Liver (tissue), 9 donors: ENCODE data around the gene LPP. TPM values are rescaled to one million over a fixed set of nuclear protein-coding genes. Genes with fewer than 3 reads are reported as not detected.

ENCODE experiments used
- DNase-seq: peaks from one replicate; pipeline ENCODE4 v3.0.0-alpha.2; 2017; ENCODE audit warnings: low spot score
- H3K27ac ChIP-seq, 2 donors: one replicate each; pipeline ENCODE4 v1.7.0; 2013; ENCODE audit warnings: inconsistent platforms in 2 of 2, low read length in 2 of 2, control low read depth in 1 of 2, low read depth in 1 of 2, mild to moderate bottlenecking in 1 of 2
- H3K27me3 ChIP-seq, 4 donors: one replicate each; pipeline versions ENCODE4 v1.6.1 to v1.7.0; 2013; ENCODE audit warnings: low read length in 3 of 4, inconsistent platforms in 1 of 4, mild to moderate bottlenecking in 1 of 4, moderate library complexity in 1 of 4; ENCODE audit not compliant: control insufficient read depth in 4 of 4, insufficient read depth in 4 of 4
- H3K36me3 ChIP-seq, 4 donors: one replicate each; pipeline versions ENCODE4 v1.6.1 to v1.7.0; 2013; ENCODE audit warnings: low read length in 3 of 4, mild to moderate bottlenecking in 3 of 4, low read depth in 1 of 4, moderate library complexity in 1 of 4; ENCODE audit not compliant: control insufficient read depth in 4 of 4, insufficient read depth in 3 of 4
- H3K4me1 ChIP-seq, 4 donors: one replicate each; pipeline versions ENCODE4 v1.6.1 to v1.7.0; 2013; ENCODE audit warnings: low read length in 3 of 4, mild to moderate bottlenecking in 3 of 4, moderate library complexity in 1 of 4; ENCODE audit not compliant: control insufficient read depth in 4 of 4, insufficient read depth in 4 of 4
- H3K4me3 ChIP-seq, 3 donors: one replicate each; pipeline versions ENCODE4 v1.6.1 to v1.7.0; 2013; ENCODE audit warnings: low read length in 3 of 3, control low read depth in 1 of 3, low read depth in 1 of 3, mild to moderate bottlenecking in 1 of 3
- H3K9ac ChIP-seq, 2 donors: one replicate each; pipeline ENCODE4 v1.7.0; 2013; ENCODE audit warnings: low read length in 2 of 2, mild to moderate bottlenecking in 2 of 2, moderate library complexity in 2 of 2, control low read depth in 1 of 2, low read depth in 1 of 2
- H3K9me3 ChIP-seq, 4 donors: one replicate each; pipeline versions ENCODE4 v1.6.1 to v1.7.0; 2013; ENCODE audit warnings: low read length in 3 of 4; ENCODE audit not compliant: control insufficient read depth in 4 of 4
- ATF3 ChIP-seq: IDR thresholded peaks from 2 replicates; pipeline ENCODE4 v1.6.1; 2016; ENCODE audit warnings: antibody characterized with exemption
- CTCF ChIP-seq: fragments of 150-350 bp; IDR thresholded peaks from 2 replicates; pipeline ENCODE4 v1.5.1; 2017; ENCODE audit warnings: improper control_type of control experiment, low read depth, low read length; ENCODE audit not compliant: missing input control
- EGR1 ChIP-seq, 2 donors: IDR thresholded peaks; 2 replicates each; pipeline ENCODE4 v1.6.1; 2016 to 2018; ENCODE audit warnings: antibody characterized with exemption in 2 of 2, low read depth in 2 of 2
- FOXA1 ChIP-seq: IDR thresholded peaks from 2 replicates; pipeline ENCODE4 v1.6.1; 2016; ENCODE audit warnings: antibody characterized with exemption
- FOXA2 ChIP-seq: IDR thresholded peaks from 2 replicates; pipeline ENCODE4 v1.6.1; 2016; ENCODE audit warnings: antibody characterized with exemption
- GABPA ChIP-seq, 2 donors: IDR thresholded peaks in 1 of 2; conservative IDR thresholded peaks in 1 of 2; 2 replicates each; pipeline ENCODE4 v1.6.1; 2016; ENCODE audit warnings: antibody characterized with exemption in 2 of 2, mild to moderate bottlenecking in 1 of 2, moderate library complexity in 1 of 2
- HNF4A ChIP-seq, 2 donors: conservative IDR thresholded peaks; 2 replicates each; pipeline ENCODE4 v1.6.1; 2016; ENCODE audit warnings: antibody characterized with exemption in 2 of 2, mild to moderate bottlenecking in 2 of 2
- HNF4G ChIP-seq: IDR thresholded peaks from 2 replicates; pipeline ENCODE4 v1.6.1; 2016; ENCODE audit warnings: antibody characterized with exemption
- JUND ChIP-seq, 2 donors: IDR thresholded peaks; 2 replicates each; pipeline ENCODE4 v1.6.1; 2016; ENCODE audit warnings: antibody characterized with exemption in 2 of 2
- MAX ChIP-seq: IDR thresholded peaks from 2 replicates; pipeline ENCODE4 v1.6.1; 2016; ENCODE audit warnings: antibody characterized with exemption
- NR2F2 ChIP-seq: IDR thresholded peaks from 2 replicates; pipeline ENCODE4 v1.6.1; 2016; ENCODE audit warnings: antibody characterized with exemption
- RAD21 ChIP-seq, 2 donors: IDR thresholded peaks; 2 replicates each; pipeline ENCODE4 v1.6.1; 2016; ENCODE audit warnings: antibody characterized with exemption in 2 of 2, mild to moderate bottlenecking in 2 of 2
- REST ChIP-seq: IDR thresholded peaks from 2 replicates; pipeline ENCODE4 v1.6.1; 2016; ENCODE audit warnings: antibody characterized with exemption, mild to moderate bottlenecking
- RXRA ChIP-seq, 2 donors: IDR thresholded peaks; 2 replicates each; pipeline ENCODE4 v1.6.1; 2017 to 2018; ENCODE audit warnings: antibody characterized with exemption in 2 of 2, mild to moderate bottlenecking in 1 of 2
- SP1 ChIP-seq: IDR thresholded peaks from 2 replicates; pipeline ENCODE4 v1.6.1; 2018; ENCODE audit warnings: antibody characterized with exemption, mild to moderate bottlenecking
- TAF1 ChIP-seq: conservative IDR thresholded peaks from 2 replicates; pipeline ENCODE4 v1.6.1; 2016; ENCODE audit warnings: antibody characterized with exemption, mild to moderate bottlenecking
- YY1 ChIP-seq: IDR thresholded peaks from 2 replicates; pipeline ENCODE4 v1.6.1; 2016; ENCODE audit warnings: antibody characterized with exemption, mild to moderate bottlenecking
- ZBTB33 ChIP-seq: IDR thresholded peaks from 2 replicates; pipeline ENCODE4 v1.6.1; 2016; ENCODE audit warnings: antibody characterized with exemption
- WGBS: extraction: QIAGEN DNeasy Blood & Tissue Kit; methylation state at CpG from one replicate; pipeline ENCODE4 v1.1.7; 2013; 5-methylcytosine and 5-hydroxymethylcytosine counted together
- polyA plus RNA-seq, 2 donors: library from polyadenylated mRNA; stranded (reverse) in 1 of 2; unstranded in 1 of 2; fragments of 200-250 nt in 1 of 2; fragments of >200 nt in 1 of 2; fragmentation: Nextera tagmentation in 1 of 2; extraction: Ambion mirVana in 1 of 2; gene quantifications; one replicate each; pipeline versions ENCODE4 v1.2.1 to v1.2.3, GENCODE V29; 2013 to 2015
- total RNA-seq, 2 donors: library from RNA; depleted of rRNA; stranded (reverse); fragments of >200 nt; gene quantifications; one replicate each; pipeline ENCODE4 v1.2.3, GENCODE V29; 2014
- donor health status: healthy.
- donor health status: healthy.
- donor health status: healthy.
- donor health status: healthy.
- donor health status: healthy.

Gene LPP
- total and polyA plus RNA-seq, 4 donors = 3.3 to 53.7 (median 28.2) TPM

GRCh38 chr3:188507244-188507720 lies 353.3 kb downstream of the LPP start:
- H3K9ac ChIP-seq = no peak overlapping the region
- peaks cover 0 to 3% (median 1%) of the 10 kb centered on the region in 4 donors for H3K36me3 ChIP-seq
- no peaks in the 10 kb centered on the region for H3K27me3 ChIP-seq
- H3K9me3 ChIP-seq = no peaks in the 10 kb centered on the region
- TF ChIP-seq ZBTB33 (no peak), HNF4A (conservative IDR thresholded peaks at IDR 0.05) (no peak), JUND (IDR thresholded peaks at IDR 0.05) (no peak), GABPA (IDR thresholded peaks at IDR 0.05 in 1 of 2, conservative IDR thresholded peaks at IDR 0.05 in 1 of 2) (no peak), REST (no peak), YY1 (no peak), NR2F2 (no peak), SP1 (no peak), TAF1 (no peak), HNF4G (no peak), RXRA (IDR thresholded peaks at IDR 0.05) (no peak), ATF3 (no peak), FOXA1 (no peak), MAX (no peak), EGR1 (IDR thresholded peaks at IDR 0.05; ENCODE audit: low read depth in 2 of 2) (no peak), FOXA2 (no peak), CTCF (no peak)
- H3K4me1 ChIP-seq = peaks cover 0 to 5% (median 2%) of the 10 kb centered on the region in 4 donors
- WGBS = 67% methylated on average over 5 of the region's 5 CpGs
- no peak overlapping the region for H3K27ac ChIP-seq
- DNase-seq = no peak
- H3K4me3 ChIP-seq = no peak overlapping the region

- Histone ChIP-seq H3K27ac (no peak overlapping the region), H3K36me3 (peaks cover 0 to 3% (median 1%) of the 10 kb centered on the region in 4 donors), H3K9me3 (no peaks in the 10 kb centered on the region), H3K27me3 (no peaks in the 10 kb centered on the region), H3K4me3 (no peak overlapping the region), H3K4me1 (peaks cover 4 to 11% (median 7%) of the 10 kb centered on the region in 4 donors), H3K9ac (no peak overlapping the region)
- WGBS = 98% methylated on average over 6 of the region's 6 CpGs
- no peak for DNase-seq
- TF ChIP-seq HNF4A (conservative IDR thresholded peaks at IDR 0.05) (no peak), RAD21 (IDR thresholded peaks at IDR 0.05) (no peak), GABPA (IDR thresholded peaks at IDR 0.05 in 1 of 2, conservative IDR thresholded peaks at IDR 0.05 in 1 of 2) (no peak), REST (no peak), TAF1 (no peak), YY1 (no peak), CTCF (no peak)
These were observed 354.5 kb downstream of the LPP start for GRCh38 chr3:188508454-188508853.
